Mesothelial cell of epicardium (in vitro differentiated cells): Measurements from ENCODE around the gene SH3RF2. TPM values are rescaled to one million over a fixed set of nuclear protein-coding genes. Genes with fewer than 3 reads are reported as not detected.
"Not testable (repeated sequence)": the region's sequence is repeated elsewhere in the genome, so short reads cannot be mapped to it uniquely, and the experiment has no call there.

Experiments used
- DNase-seq, 2 experiments: peaks; one replicate each; pipeline ENCODE4 v3.0.0; 2021; ENCODE audit warnings: low spot score in 2 of 2; ENCODE audit not compliant: unreplicated experiment in 2 of 2
- H3K27ac Mint-ChIP-seq: 2 replicates; pipeline ENCODE4 v1.8.0; 2021; ENCODE audit warnings: mixed read lengths
- H3K27me3 Mint-ChIP-seq: 2 replicates; pipeline ENCODE4 v1.8.0; 2021; ENCODE audit warnings: low read depth, mixed read lengths
- H3K36me3 Mint-ChIP-seq: 2 replicates; pipeline ENCODE4 v1.8.0; 2021; ENCODE audit warnings: mixed read lengths
- H3K4me1 Mint-ChIP-seq: 2 replicates; pipeline ENCODE4 v1.8.0; 2021; ENCODE audit warnings: mixed read lengths
- H3K4me3 Mint-ChIP-seq: 2 replicates; pipeline ENCODE4 v1.8.0; 2021; ENCODE audit warnings: mild to moderate bottlenecking, moderate library complexity, mixed read lengths
- H3K9me3 Mint-ChIP-seq: 2 replicates; pipeline ENCODE4 v1.8.0; 2021; ENCODE audit warnings: mixed read lengths
- CTCF ChIP-seq: fragments of 200-600 bp; sonication (generic); IDR thresholded peaks from one replicate; pipeline ENCODE4 v1.5.0; 2021; ENCODE audit warnings: antibody characterized with exemption; ENCODE audit not compliant: unreplicated experiment
- total RNA-seq: library from RNA; stranded (reverse); gene quantifications from 3 replicates; pipeline ENCODE4 v1.2.1, GENCODE V29; 2021

The SH3RF2 gene
- total RNA-seq, 1 donor from 2014 or later, result 3.2 TPM

GRCh38 chr5:146009020-146009419, 72.6 kb downstream of the SH3RF2 start:
- H3K9me3 Mint-ChIP-seq, result peaks cover 12% of the 10 kb centered on the region
- H3K4me3 Mint-ChIP-seq, result no peak overlapping the region
- H3K36me3 Mint-ChIP-seq, result peaks cover 7% of the 10 kb centered on the region
- no peak overlapping the region for H3K27ac Mint-ChIP-seq
- TF ChIP-seq CTCF, result no peak
- no peaks in the 10 kb centered on the region for H3K27me3 Mint-ChIP-seq
- no peaks in the 10 kb centered on the region for H3K4me1 Mint-ChIP-seq
- DNase-seq, result no peak

GRCh38 chr5:146010447-146010846, 74.1 kb downstream of the SH3RF2 start:
- H3K27ac Mint-ChIP-seq, H3K4me1 Mint-ChIP-seq, DNase-seq, H3K4me3 Mint-ChIP-seq, H3K36me3 Mint-ChIP-seq, H3K27me3 Mint-ChIP-seq: not testable (repeated sequence)
- peaks cover 12% of the 10 kb centered on the region for H3K9me3 Mint-ChIP-seq

- no peak for DNase-seq
- Mint-ChIP-seq H3K27me3 (no peaks in the 10 kb centered on the region), H3K9me3 (peaks cover 11% of the 10 kb centered on the region), H3K27ac (no peak overlapping the region), H3K4me3 (no peak overlapping the region), H3K4me1 (no peaks in the 10 kb centered on the region), H3K36me3 (peaks cover 7% of the 10 kb centered on the region)
- TF ChIP-seq CTCF, result no peak
Measured at GRCh38 chr5:146013761-146014160, 77.4 kb downstream of the SH3RF2 start.

GRCh38 chr5:146015001-146015400, 78.6 kb downstream of the SH3RF2 start:
- peaks cover 2% of the 10 kb centered on the region for H3K36me3 Mint-ChIP-seq
- H3K27ac Mint-ChIP-seq, result no peak overlapping the region
- H3K4me3 Mint-ChIP-seq, result no peak overlapping the region
- H3K27me3 Mint-ChIP-seq, result no peaks in the 10 kb centered on the region
- DNase-seq, result no peak
- no peaks in the 10 kb centered on the region for H3K4me1 Mint-ChIP-seq
- TF ChIP-seq CTCF, result no peak
- peaks cover 3% of the 10 kb centered on the region for H3K9me3 Mint-ChIP-seq

GRCh38 chr5:146016764-146017484, 80.5 kb downstream of the SH3RF2 start:
- no peaks in the 10 kb centered on the region for H3K9me3 Mint-ChIP-seq
- H3K4me3 Mint-ChIP-seq, result no peak overlapping the region
- no peaks in the 10 kb centered on the region for H3K36me3 Mint-ChIP-seq
- H3K27ac Mint-ChIP-seq, result no peak overlapping the region
- DNase-seq, result no peak
- H3K27me3 Mint-ChIP-seq, result no peaks in the 10 kb centered on the region
- no peaks in the 10 kb centered on the region for H3K4me1 Mint-ChIP-seq
- TF ChIP-seq CTCF, result no peak

- TF ChIP-seq CTCF, result no peak
- Mint-ChIP-seq H3K9me3 (no peaks in the 10 kb centered on the region), H3K4me3 (no peak overlapping the region), H3K27ac (no peak overlapping the region), H3K27me3 (no peaks in the 10 kb centered on the region), H3K4me1 (no peaks in the 10 kb centered on the region), H3K36me3 (no peaks in the 10 kb centered on the region)
- no peak for DNase-seq
Measured at GRCh38 chr5:146018514-146019375, 82.4 kb downstream of the SH3RF2 start.
